ENCODE results near the gene USP20. TPM values are rescaled to one million over a fixed set of nuclear protein-coding genes. Genes with fewer than 3 reads are reported as not detected.

USP20 gene
- total RNA-seq, 1 experiment from 2014 or later, result 22.1 TPM

GRCh38 chr9:129887334-129888292 is 52.4 kb downstream of the USP20 start:
- Histone ChIP-seq H3K27me3 (ENCODE audit: insufficient read depth, low read depth) (no peaks in the 10 kb centered on the region), H2AFZ (no peak overlapping the region), H3K36me3 (ENCODE audit: low read depth) (no peaks in the 10 kb centered on the region), H3K4me2 (0 out of 2 replicates have a peak overlapping the region, but pooled peaks have one; percentile 6), H3K79me2 (ENCODE audit: low read depth) (no peaks in the 10 kb centered on the region), H3K9me3 (ENCODE audit: insufficient read depth, low read depth) (no peaks in the 10 kb centered on the region), H3K27ac (no peak overlapping the region), H4K20me1 (ENCODE audit: insufficient read depth) (no peaks in the 10 kb centered on the region), H3K9me2 (ENCODE audit: insufficient read depth) (no peaks in the 10 kb centered on the region), H3F3A (ENCODE audit: insufficient read depth, low read depth) (peaks cover 15% of the 10 kb centered on the region; the same call in 1 of the 2 replicates), H3K4me1 (replicated peaks; ENCODE audit: insufficient read depth) (peaks cover 40% of the 10 kb centered on the region), H3K4me3 (no peak overlapping the region)
- TF ChIP-seq EZH2 (IDR thresholded peaks at IDR 0.05; ENCODE audit: low read depth) (no peak), CTCF (conservative IDR thresholded peaks at IDR 0.05) (no peak)
- POLR2A ChIA-PET (ENCODE audit: unreplicated experiment), result interaction anchor here (0.6 kb wide), 1 partner anchor 23 kb away, joined by 3 read pairs; no protein-coding TSS in a partner anchor
- intact Hi-C loops (cut with micrococcal nuclease; ENCODE audit: unreplicated experiment), result loop anchor here (2.0 to 10.0 kb wide), 6 partner anchors 110 to 797 kb away; partner anchors contain the start of genes ASB6 and FNBP1
- BruUV-seq (replicated peaks), result no TSS peak
- CTCF ChIA-PET, result interaction anchor here (0.7 to 1.2 kb wide), 2 partner anchors 166 to 205 kb away, joined by 3 to 4 read pairs; no protein-coding TSS in a partner anchor
- DNase-seq, result peak in 1 of 2 experiments; percentile 44

DNA sequence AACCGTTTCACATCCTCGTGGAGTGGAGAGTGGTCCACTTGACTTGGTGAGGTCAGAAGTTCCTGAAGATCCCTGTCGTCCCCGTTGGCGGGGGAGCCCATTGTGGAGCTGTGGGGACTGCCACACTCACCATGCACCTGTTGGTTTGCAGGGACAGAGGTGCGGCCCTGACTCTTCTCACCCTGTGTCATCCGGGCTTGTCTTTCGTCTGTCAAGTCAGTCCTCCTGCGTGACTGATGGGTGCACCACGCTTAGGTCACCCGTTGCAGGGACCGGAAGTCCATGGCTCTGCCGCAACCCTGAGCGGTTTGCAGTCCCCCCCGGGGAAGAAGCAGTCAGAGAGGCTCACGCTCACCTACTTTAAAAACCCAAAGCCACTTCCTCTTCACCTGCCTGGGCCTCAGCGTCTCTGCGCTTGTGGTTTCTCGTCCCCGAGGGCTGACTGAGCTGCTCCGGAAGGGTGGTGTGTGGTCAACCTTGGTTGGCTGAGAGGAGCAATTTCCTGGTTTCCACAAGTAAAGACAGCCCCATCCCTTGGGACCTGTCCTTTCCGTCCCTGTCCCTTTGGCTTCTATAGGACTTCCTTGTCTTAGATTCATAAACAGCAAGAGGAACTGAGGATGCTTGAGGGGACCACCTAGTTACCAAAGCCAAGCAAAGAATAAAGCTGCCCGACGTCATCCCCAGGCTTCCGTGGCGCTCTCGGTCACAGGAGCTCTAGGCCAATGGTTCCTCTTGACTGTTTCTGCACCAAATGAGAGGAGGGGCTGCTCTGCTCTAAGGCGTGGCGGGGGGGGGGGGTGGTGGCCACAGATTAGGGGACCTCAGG is 53.2 kb downstream of the USP20 start:
- Histone ChIP-seq H3K4me1 (replicated peaks; ENCODE audit: insufficient read depth) (peaks cover 46% of the 10 kb centered on the region), H3K27me3 (ENCODE audit: insufficient read depth, low read depth) (no peaks in the 10 kb centered on the region), H3F3A (ENCODE audit: insufficient read depth, low read depth) (peaks cover 13% of the 10 kb centered on the region; the same call in 1 of the 2 replicates), H3K9me2 (ENCODE audit: insufficient read depth) (no peaks in the 10 kb centered on the region), H3K9me3 (ENCODE audit: insufficient read depth, low read depth) (no peaks in the 10 kb centered on the region), H3K4me2 (0 out of 2 replicates have a peak overlapping the region, but pooled peaks have one; percentile 6), H2AFZ (no peak overlapping the region), H3K79me2 (ENCODE audit: low read depth) (no peaks in the 10 kb centered on the region), H3K4me3 (no peak overlapping the region), H4K20me1 (ENCODE audit: insufficient read depth) (no peaks in the 10 kb centered on the region), H3K36me3 (ENCODE audit: low read depth) (no peaks in the 10 kb centered on the region), H3K27ac (peak overlapping the region; percentile 49; the same call in 1 of the 2 replicates)
- ChIA-PET POLR2A (ENCODE audit: unreplicated experiment) (interaction anchor here (0.6 kb wide), 1 partner anchor 152 kb away, joined by 5 read pairs; no protein-coding TSS in a partner anchor), CTCF (interaction anchor here (0.6 to 0.7 kb wide), 4 partner anchors 46 to 603 kb away, joined by 3 to 12 read pairs (median 6); no protein-coding TSS in a partner anchor)
- intact Hi-C loops (cut with micrococcal nuclease; ENCODE audit: unreplicated experiment), result loop anchor here (5.0 to 10.0 kb wide), 4 partner anchors 109 to 796 kb away; no protein-coding TSS in a partner anchor
- no TSS peak for BruUV-seq (replicated peaks)
- TF ChIP-seq CTCF (conservative IDR thresholded peaks at IDR 0.05) (no peak), EZH2 (IDR thresholded peaks at IDR 0.05; ENCODE audit: low read depth) (no peak)
- DNase-seq, result peak; percentile 66 to 79

Measured in PC-9 (cell line).